ENCODE measurements around the gene CUL5. TPM values are rescaled to one million over a fixed set of nuclear protein-coding genes. Genes with fewer than 3 reads are reported as not detected.
"Not testable (repeated sequence)": the region's sequence is repeated elsewhere in the genome, so short reads cannot be mapped to it uniquely, and the experiment has no call there.

Gene CUL5
- total RNA-seq, 1 donor from 2014 or later: 42.0 TPM

- TF ChIP-seq CTCF (IDR thresholded peaks at IDR 0.05): no peak
- intact Hi-C loops (cut with micrococcal nuclease): loop anchor here (1.0 to 10.0 kb wide), 11 partner anchors 40 to 557 kb away; partner anchors contain the start of genes ALKBH8, C11orf65, DDX10 and POGLUT3
- peak; percentile 99 for ATAC-seq (ENCODE audit: low read depth)
- Mint-ChIP-seq H3K27me3 (no peaks in the 10 kb centered on the region), H3K36me3 (ENCODE audit: low read depth) (peaks cover 5% of the 10 kb centered on the region), H3K9me3 (no peaks in the 10 kb centered on the region), H3K27ac (peak within 1 kb of the TSS; percentile 56), H3K4me3 (peak within 1 kb of the TSS; percentile 87), H3K4me1 (peaks cover 39% of the 10 kb centered on the region)
- POLR2A ChIA-PET: interaction anchor here (0.7 kb wide), 2 partner anchors 543 to 554 kb away, joined by 3 to 4 read pairs; partner anchors contain the start of gene DDX10
- DNase-seq: peak; percentile 96
- CTCF ChIA-PET: no interaction called here
These were observed 112.8 kb downstream of the CUL5 start, which contains the start of gene ACAT1 for GRCh38 chr11:108121274-108122155. TSS of gene ACAT1 (plus strand) at chr11:108121567. CDS start at chr11:108121607, 40 bp downstream.

GRCh38 chr11:108122166-108122628 is 113.5 kb downstream of the CUL5 start:
- no peak for TF ChIP-seq CTCF (IDR thresholded peaks at IDR 0.05)
- POLR2A ChIA-PET: interaction anchor here (0.7 kb wide), 1 partner anchor 542 kb away, joined by 3 read pairs; the partner anchor contains the start of gene DDX10
- Mint-ChIP-seq H3K27me3 (no peaks in the 10 kb centered on the region), H3K4me1 (peaks cover 39% of the 10 kb centered on the region), H3K36me3 (ENCODE audit: low read depth) (peaks cover 6% of the 10 kb centered on the region), H3K27ac (peak overlapping the region; percentile 25), H3K9me3 (no peaks in the 10 kb centered on the region), H3K4me3 (peak overlapping the region; percentile 87)
- intact Hi-C loops (cut with micrococcal nuclease): loop anchor here (5.0 to 10.0 kb wide), 2 partner anchors 170 to 373 kb away; partner anchors contain the start of gene POGLUT3
- no peak for DNase-seq
- ATAC-seq (ENCODE audit: low read depth): no peak
- CTCF ChIA-PET: no interaction called here

GRCh38 chr11:108125096-108125495 is 116.4 kb downstream of the CUL5 start:
- Mint-ChIP-seq H3K27ac (peak overlapping the region; percentile 52), H3K36me3 (ENCODE audit: low read depth) (peaks cover 12% of the 10 kb centered on the region), H3K27me3 (no peaks in the 10 kb centered on the region), H3K4me1 (peaks cover 39% of the 10 kb centered on the region), H3K9me3 (no peaks in the 10 kb centered on the region), H3K4me3 (no peak overlapping the region)
- TF ChIP-seq CTCF (IDR thresholded peaks at IDR 0.05): no peak
- no peak for ATAC-seq (ENCODE audit: low read depth)
- no peak for DNase-seq
- ChIA-PET POLR2A (no interaction called here), CTCF (no interaction called here)
- intact Hi-C loops (cut with micrococcal nuclease): loop anchor here (10.0 kb wide), 1 partner anchor 370 kb away; the partner anchor contains the start of gene POGLUT3

- Mint-ChIP-seq H3K4me1 (peaks cover 18% of the 10 kb centered on the region), H3K27ac (no peak overlapping the region), H3K27me3 (no peaks in the 10 kb centered on the region), H3K4me3 (no peak overlapping the region), H3K36me3 (ENCODE audit: low read depth) (peaks cover 22% of the 10 kb centered on the region), H3K9me3 (no peaks in the 10 kb centered on the region)
- DNase-seq: no peak
- POLR2A ChIA-PET: no interaction called here
- CTCF ChIA-PET: no interaction called here
- no peak for ATAC-seq (ENCODE audit: low read depth)
- intact Hi-C loops (cut with micrococcal nuclease): loop anchor here (10.0 kb wide), 1 partner anchor 366 kb away; the partner anchor contains the start of gene POGLUT3
- TF ChIP-seq CTCF (IDR thresholded peaks at IDR 0.05): no peak
These were observed 120.1 kb downstream of the CUL5 start for GRCh38 chr11:108128772-108129171.

GRCh38 chr11:108131993-108132392 is 123.3 kb downstream of the CUL5 start:
- Mint-ChIP-seq H3K9me3 (no peaks in the 10 kb centered on the region), H3K27ac (no peak overlapping the region), H3K36me3 (ENCODE audit: low read depth) (peaks cover 34% of the 10 kb centered on the region), H3K27me3 (no peaks in the 10 kb centered on the region), H3K4me1 (no peaks in the 10 kb centered on the region), H3K4me3 (no peak overlapping the region)
- ATAC-seq (ENCODE audit: low read depth): no peak
- intact Hi-C loops (cut with micrococcal nuclease): no loop called here
- no peak for TF ChIP-seq CTCF (IDR thresholded peaks at IDR 0.05)
- DNase-seq: no peak
- CTCF ChIA-PET: no interaction called here
- POLR2A ChIA-PET: no interaction called here

GRCh38 chr11:108132993-108133538 is 124.4 kb downstream of the CUL5 start:
- DNase-seq; H3K4me3 Mint-ChIP-seq; H3K9me3 Mint-ChIP-seq; H3K27me3 Mint-ChIP-seq; POLR2A ChIA-PET; ATAC-seq (ENCODE audit: low read depth); H3K4me1 Mint-ChIP-seq; CTCF ChIA-PET; intact Hi-C loops (cut with micrococcal nuclease): not testable (repeated sequence)
- Mint-ChIP-seq H3K36me3 (ENCODE audit: low read depth) (peaks cover 35% of the 10 kb centered on the region), H3K27ac (peak overlapping the region; percentile 20)

All from activated B cell treated with CpG ODN at 0.5 μM for 24 hours (primary cell).